Astrocyte (in vitro differentiated cells and primary cell): ENCODE results near the gene PRRC2B. TPM values are rescaled to one million over a fixed set of nuclear protein-coding genes. Genes with fewer than 3 reads are reported as not detected.

Experiments used
- DNase-seq: peaks from one replicate; pipeline ENCODE4 v3.0.0-alpha.2; 2010; ENCODE audit warnings: low read depth
- FAIRE-seq: peaks from 2 replicates; lab custom pipeline; 2011; peaks lifted over from hg19 to GRCh38; lab: Jason Lieb, UNC
- H2AFZ ChIP-seq: 2 replicates; pipeline ENCODE4 v1.6.0; 2012; ENCODE audit warnings: low read depth, low read length, inconsistent platforms
- H3K27ac ChIP-seq: 2 replicates; pipeline ENCODE4 v1.5.1; 2011; ENCODE audit warnings: low read depth, low read length, inconsistent platforms
- H3K27me3 ChIP-seq: 2 replicates; pipeline ENCODE4 v1.6.0; 2011; ENCODE audit warnings: low read length, inconsistent platforms; ENCODE audit not compliant: insufficient read depth
- H3K36me3 ChIP-seq: 2 replicates; pipeline ENCODE4 v1.5.1; 2011; ENCODE audit warnings: low read length, inconsistent platforms; ENCODE audit not compliant: insufficient read depth
- H3K4me1 ChIP-seq: 2 replicates; pipeline ENCODE4 v1.5.1; 2011; ENCODE audit warnings: low read length, inconsistent platforms; ENCODE audit not compliant: insufficient read depth
- H3K4me2 ChIP-seq: 2 replicates; pipeline ENCODE4 v1.6.0; 2012; ENCODE audit warnings: low read length, inconsistent platforms
- H3K4me3 ChIP-seq: 2 replicates; pipeline ENCODE4 v1.5.1; 2011; ENCODE audit warnings: low read depth, mild to moderate bottlenecking, low read length, inconsistent platforms; ENCODE audit not compliant: insufficient read depth
- H3K79me2 ChIP-seq: 2 replicates; pipeline ENCODE4 v1.6.0; 2012; ENCODE audit warnings: mild to moderate bottlenecking, low read length, inconsistent platforms; ENCODE audit not compliant: insufficient read depth
- H3K9ac ChIP-seq: 2 replicates; pipeline ENCODE4 v1.6.0; 2012; ENCODE audit warnings: mild to moderate bottlenecking, low read length, inconsistent platforms
- H3K9me3 ChIP-seq: 2 replicates; pipeline ENCODE4 v1.5.1; 2012; ENCODE audit warnings: low read depth, mild to moderate bottlenecking, low read length, inconsistent platforms; ENCODE audit not compliant: insufficient read depth
- H4K20me1 ChIP-seq: 2 replicates; pipeline ENCODE4 v1.6.0; 2012; ENCODE audit warnings: low read length, inconsistent platforms; ENCODE audit not compliant: insufficient read depth
- H3K27ac Mint-ChIP-seq: one replicate; pipeline ENCODE4 v1.8.0; 2021; ENCODE audit warnings: mild to moderate bottlenecking, mixed read lengths; ENCODE audit not compliant: unreplicated experiment
- H3K27me3 Mint-ChIP-seq: one replicate; pipeline ENCODE4 v1.8.0; 2021; ENCODE audit warnings: low read depth, mixed read lengths; ENCODE audit not compliant: unreplicated experiment
- H3K36me3 Mint-ChIP-seq: one replicate; pipeline ENCODE4 v1.8.0; 2021; ENCODE audit warnings: low read depth, mixed read lengths; ENCODE audit not compliant: unreplicated experiment
- H3K4me1 Mint-ChIP-seq: one replicate; pipeline ENCODE4 v1.8.0; 2021; ENCODE audit warnings: low read depth, mixed read lengths; ENCODE audit not compliant: unreplicated experiment
- H3K4me3 Mint-ChIP-seq: one replicate; pipeline ENCODE4 v1.8.0; 2021; ENCODE audit warnings: mild to moderate bottlenecking, moderate library complexity, mixed read lengths; ENCODE audit not compliant: unreplicated experiment
- H3K9me3 Mint-ChIP-seq: one replicate; pipeline ENCODE4 v1.8.0; 2021; ENCODE audit warnings: mild to moderate bottlenecking, mixed read lengths; ENCODE audit not compliant: unreplicated experiment
- EZH2 ChIP-seq: IDR thresholded peaks from 2 replicates; pipeline ENCODE4 v1.6.1; 2012; ENCODE audit warnings: mild to moderate bottlenecking, low read length, inconsistent platforms; ENCODE audit not compliant: insufficient read depth
- total RNA-seq: library from RNA; stranded (reverse); gene quantifications from 2 replicates; pipeline ENCODE4 v1.2.1, GENCODE V29; 2021
- TF ChIP-seq, protein P1 (sequence below): IDR thresholded peaks from 2 replicates; pipeline ENCODE4 v1.5.1; 2011; ENCODE audit warnings: low read depth, mild to moderate bottlenecking, inconsistent platforms, low read length, moderate library complexity; ENCODE audit not compliant: insufficient read depth

PRRC2B gene
- total RNA-seq, 1 donor from 2014 or later = 292 TPM

DNA sequence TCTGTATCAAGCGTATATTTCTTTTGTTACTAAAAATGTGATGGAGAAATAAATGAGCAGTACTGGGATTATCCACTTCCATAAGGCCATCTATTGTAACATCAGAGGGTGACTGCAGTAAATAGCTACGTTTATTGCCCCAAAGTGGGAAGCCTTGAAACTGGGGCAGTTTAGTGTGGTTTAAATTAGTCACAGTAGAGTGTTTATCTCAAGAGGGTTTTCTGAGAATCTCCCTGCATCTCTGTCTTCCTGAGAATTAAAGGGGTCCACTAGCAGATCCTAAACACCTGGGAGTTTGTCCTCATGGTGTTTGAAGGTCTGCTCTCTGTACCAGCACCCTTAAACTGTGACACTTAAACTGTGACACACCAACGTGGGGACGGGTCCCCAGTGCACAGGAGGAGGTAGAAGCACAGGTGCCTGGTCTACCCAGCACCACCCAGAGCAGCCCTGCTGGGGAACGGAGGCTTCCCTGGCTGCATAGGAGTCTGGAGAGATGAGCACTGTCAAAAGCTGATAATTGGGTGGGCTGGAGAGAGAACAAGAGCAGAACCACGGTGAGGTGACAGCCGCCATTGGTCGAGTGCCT is 25.2 kb downstream of the PRRC2B start:
- Histone ChIP-seq H4K20me1 (peaks cover 99% of the 10 kb centered on the region), H3K27ac (no peak overlapping the region), H3K4me2 (no peak overlapping the region), H3K9me3 (no peaks in the 10 kb centered on the region), H3K4me3 (no peak overlapping the region), H2AFZ (no peak overlapping the region), H3K4me1 (peaks cover 53% of the 10 kb centered on the region), H3K36me3 (no peaks in the 10 kb centered on the region), H3K9ac (no peak overlapping the region), H3K27me3 (no peaks in the 10 kb centered on the region), H3K79me2 (peaks cover 100% of the 10 kb centered on the region)
- Mint-ChIP-seq H3K27ac (peak overlapping the region; percentile 47), H3K4me1 (peaks cover 70% of the 10 kb centered on the region), H3K9me3 (no peaks in the 10 kb centered on the region), H3K27me3 (no peaks in the 10 kb centered on the region), H3K4me3 (peak overlapping the region; percentile 50), H3K36me3 (peaks cover 4% of the 10 kb centered on the region)
- DNase-seq (no peak), FAIRE-seq (no peak)
- no peak for TF ChIP-seq EZH2
- TF ChIP-seq, protein P1, sequence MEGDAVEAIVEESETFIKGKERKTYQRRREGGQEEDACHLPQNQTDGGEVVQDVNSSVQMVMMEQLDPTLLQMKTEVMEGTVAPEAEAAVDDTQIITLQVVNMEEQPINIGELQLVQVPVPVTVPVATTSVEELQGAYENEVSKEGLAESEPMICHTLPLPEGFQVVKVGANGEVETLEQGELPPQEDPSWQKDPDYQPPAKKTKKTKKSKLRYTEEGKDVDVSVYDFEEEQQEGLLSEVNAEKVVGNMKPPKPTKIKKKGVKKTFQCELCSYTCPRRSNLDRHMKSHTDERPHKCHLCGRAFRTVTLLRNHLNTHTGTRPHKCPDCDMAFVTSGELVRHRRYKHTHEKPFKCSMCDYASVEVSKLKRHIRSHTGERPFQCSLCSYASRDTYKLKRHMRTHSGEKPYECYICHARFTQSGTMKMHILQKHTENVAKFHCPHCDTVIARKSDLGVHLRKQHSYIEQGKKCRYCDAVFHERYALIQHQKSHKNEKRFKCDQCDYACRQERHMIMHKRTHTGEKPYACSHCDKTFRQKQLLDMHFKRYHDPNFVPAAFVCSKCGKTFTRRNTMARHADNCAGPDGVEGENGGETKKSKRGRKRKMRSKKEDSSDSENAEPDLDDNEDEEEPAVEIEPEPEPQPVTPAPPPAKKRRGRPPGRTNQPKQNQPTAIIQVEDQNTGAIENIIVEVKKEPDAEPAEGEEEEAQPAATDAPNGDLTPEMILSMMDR = no peak

DNA sequence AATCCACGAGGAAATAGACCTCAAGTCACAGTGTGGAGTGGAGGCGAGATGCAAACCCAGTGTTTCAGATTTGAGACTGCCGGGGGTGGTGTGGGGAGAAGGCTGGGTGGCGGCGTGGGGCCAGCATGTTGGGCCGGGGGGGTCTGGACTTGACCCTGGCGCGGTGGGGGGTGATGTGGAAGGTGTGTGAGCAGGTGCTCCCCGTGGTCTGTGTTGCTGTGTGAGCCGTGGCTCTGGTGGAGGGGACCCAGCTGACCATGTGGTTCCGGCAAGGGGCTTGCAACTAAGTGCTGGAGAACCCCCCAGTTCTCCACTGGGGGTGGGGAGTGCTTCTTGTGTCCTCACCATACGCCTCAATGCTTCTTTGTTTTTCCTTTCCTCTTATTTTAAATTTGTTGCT is 25.8 kb downstream of the PRRC2B start:
- Mint-ChIP-seq H3K27me3 (no peaks in the 10 kb centered on the region), H3K4me1 (peaks cover 70% of the 10 kb centered on the region), H3K36me3 (peaks cover 4% of the 10 kb centered on the region), H3K9me3 (no peaks in the 10 kb centered on the region), H3K27ac (no peak overlapping the region), H3K4me3 (peak overlapping the region; percentile 50)
- Histone ChIP-seq H3K4me2 (no peak overlapping the region), H3K36me3 (no peaks in the 10 kb centered on the region), H4K20me1 (peaks cover 99% of the 10 kb centered on the region), H3K4me1 (peaks cover 53% of the 10 kb centered on the region), H2AFZ (no peak overlapping the region), H3K4me3 (no peak overlapping the region), H3K27me3 (no peaks in the 10 kb centered on the region), H3K79me2 (peaks cover 100% of the 10 kb centered on the region), H3K9ac (no peak overlapping the region), H3K9me3 (no peaks in the 10 kb centered on the region), H3K27ac (no peak overlapping the region)
- FAIRE-seq (no peak), DNase-seq (no peak)
- TF ChIP-seq EZH2 = no peak
- TF ChIP-seq, protein P1 = no peak

DNA sequence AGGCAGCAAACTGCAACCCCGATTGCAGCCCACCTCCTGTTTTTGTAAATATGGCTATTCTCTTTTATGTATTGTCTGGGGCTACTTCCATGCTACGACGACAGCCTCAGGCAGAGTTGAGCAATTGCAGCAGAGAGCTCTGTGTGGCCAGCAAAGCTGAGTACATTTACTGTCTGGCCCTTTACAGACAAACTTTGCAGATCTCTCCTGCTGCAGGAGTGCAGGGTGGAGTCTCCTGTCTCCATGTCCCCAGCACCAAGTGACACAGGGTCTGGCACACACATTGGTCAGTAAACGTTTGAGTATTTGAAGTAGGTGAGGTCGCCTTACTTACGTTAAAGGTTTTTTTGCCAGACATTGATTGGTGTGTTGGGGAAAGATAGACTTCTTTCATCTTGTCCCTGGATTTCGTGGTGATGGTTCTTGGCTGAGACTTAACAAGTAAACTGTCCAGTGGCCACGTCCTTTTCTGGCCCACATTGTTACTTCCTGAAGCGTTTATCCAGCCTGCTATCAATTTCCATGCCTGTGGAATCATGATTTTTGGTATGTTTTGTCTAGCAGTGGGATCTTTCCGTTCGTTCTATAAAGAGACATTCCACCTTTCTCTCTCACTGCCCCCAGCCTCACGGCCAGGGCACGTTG is 27.2 kb downstream of the PRRC2B start:
- H3K36me3 ChIP-seq = no peaks in the 10 kb centered on the region
- H3K4me3 Mint-ChIP-seq = peak overlapping the region; percentile 51
- DNase-seq = no peak
- peak overlapping the region; percentile 17 for H3K27ac ChIP-seq
- FAIRE-seq = no peak
- peak overlapping the region; percentile 26 for H3K9ac ChIP-seq
- H3K9me3 ChIP-seq = no peaks in the 10 kb centered on the region
- TF ChIP-seq, protein P1 = peak; percentile 14
- no peak for TF ChIP-seq EZH2
- peaks cover 69% of the 10 kb centered on the region for H3K4me1 Mint-ChIP-seq
- peaks cover 99% of the 10 kb centered on the region for H4K20me1 ChIP-seq
- H3K4me1 ChIP-seq = peaks cover 53% of the 10 kb centered on the region
- no peak overlapping the region for H3K4me3 ChIP-seq
- H3K79me2 ChIP-seq = peaks cover 100% of the 10 kb centered on the region
- H3K36me3 Mint-ChIP-seq = peaks cover 4% of the 10 kb centered on the region
- H2AFZ ChIP-seq = no peak overlapping the region
- H3K4me2 ChIP-seq = peak overlapping the region; percentile 28
- H3K9me3 Mint-ChIP-seq = no peaks in the 10 kb centered on the region
- no peaks in the 10 kb centered on the region for H3K27me3 ChIP-seq
- H3K27me3 Mint-ChIP-seq = no peaks in the 10 kb centered on the region
- H3K27ac Mint-ChIP-seq = no peak overlapping the region
